Astrocyte of the hippocampus (primary cell): ENCODE measurements around the gene ADCY10.
A peak's percentile ranks its signal among the peaks of the same experiment; 100 is the strongest.
"Not testable (repeated sequence)": the region's sequence is repeated elsewhere in the genome, so short reads cannot be mapped to it uniquely, and the experiment has no call there.

Experiments
- DNase-seq: peaks from one replicate; pipeline ENCODE4 v3.0.0; 2011; ENCODE audit warnings: low read depth, low spot score

The ADCY10 gene

GRCh38 chr1:167887187-167887586 lies 26.7 kb downstream of the ADCY10 start:
- not testable (repeated sequence) for DNase-seq

- DNase-seq = no peak
Measured at GRCh38 chr1:167882376-167882775, 31.6 kb downstream of the ADCY10 start.

- DNase-seq = peak; percentile 5
Measured at GRCh38 chr1:167881786-167882185, 32.1 kb downstream of the ADCY10 start.

GRCh38 chr1:167881069-167881468 lies 32.9 kb downstream of the ADCY10 start:
- peak; percentile 35 for DNase-seq

- peak; percentile 28 for DNase-seq
Measured at GRCh38 chr1:167880580-167881021, 33.3 kb downstream of the ADCY10 start.

- no peak for DNase-seq
Measured at GRCh38 chr1:167879508-167879907, 34.4 kb downstream of the ADCY10 start.

- DNase-seq = no peak
Measured at GRCh38 chr1:167878372-167879160, 35.4 kb downstream of the ADCY10 start.

GRCh38 chr1:167876597-167877175 lies 37.2 kb downstream of the ADCY10 start:
- DNase-seq = no peak

GRCh38 chr1:167871331-167871730 lies 42.6 kb downstream of the ADCY10 start:
- DNase-seq = peak; percentile 23

GRCh38 chr1:167869157-167870001 lies 44.6 kb downstream of the ADCY10 start:
- DNase-seq = not testable (repeated sequence)

- not testable (repeated sequence) for DNase-seq
Measured at GRCh38 chr1:167866739-167867414, 47.1 kb downstream of the ADCY10 start.

GRCh38 chr1:167866326-167866725 lies 47.6 kb downstream of the ADCY10 start:
- DNase-seq = not testable (repeated sequence)

GRCh38 chr1:167865804-167866308 lies 48.1 kb downstream of the ADCY10 start:
- DNase-seq = not testable (repeated sequence)

GRCh38 chr1:167865193-167865592 lies 48.7 kb downstream of the ADCY10 start:
- not testable (repeated sequence) for DNase-seq

GRCh38 chr1:167864392-167865032 lies 49.4 kb downstream of the ADCY10 start:
- no peak for DNase-seq

GRCh38 chr1:167863921-167864279 lies 50.0 kb downstream of the ADCY10 start:
- no peak for DNase-seq

GRCh38 chr1:167863191-167863920 lies 50.6 kb downstream of the ADCY10 start:
- DNase-seq = not testable (repeated sequence)

- no peak for DNase-seq
Measured at GRCh38 chr1:167862432-167863076, 51.4 kb downstream of the ADCY10 start.

- no peak for DNase-seq
Measured at GRCh38 chr1:167861664-167862381, 52.1 kb downstream of the ADCY10 start.
